HG03139 (cell line): ENCODE results near the gene FDXACB1.

ENCODE experiments used
- ATAC-seq: cut with Tn5 transposase; IDR thresholded peaks from one replicate; pipeline ENCODE4 v1.9.1; 2021; ENCODE audit not compliant: unreplicated experiment

The FDXACB1 gene

GRCh38 chr11:111878849-111879636, at the start of gene FDXACB1, which contains the start of gene CFAP68:
TSS of gene FDXACB1 (minus strand) at chr11:111879165. CDS start at chr11:111879132, 33 bp downstream.
TSS of gene CFAP68 (plus strand) at chr11:111879541. CDS start at chr11:111879561, 20 bp downstream.
- ATAC-seq = peak; percentile 86

GRCh38 chr11:111926505-111927391, 47.8 kb upstream of the FDXACB1 start:
- peak; percentile 95 for ATAC-seq

GRCh38 chr11:111925953-111926352, 47.0 kb upstream of the FDXACB1 start:
- ATAC-seq = no peak

- ATAC-seq = no peak
These were observed 45.0 kb upstream of the FDXACB1 start for GRCh38 chr11:111923951-111924350.

DNA sequence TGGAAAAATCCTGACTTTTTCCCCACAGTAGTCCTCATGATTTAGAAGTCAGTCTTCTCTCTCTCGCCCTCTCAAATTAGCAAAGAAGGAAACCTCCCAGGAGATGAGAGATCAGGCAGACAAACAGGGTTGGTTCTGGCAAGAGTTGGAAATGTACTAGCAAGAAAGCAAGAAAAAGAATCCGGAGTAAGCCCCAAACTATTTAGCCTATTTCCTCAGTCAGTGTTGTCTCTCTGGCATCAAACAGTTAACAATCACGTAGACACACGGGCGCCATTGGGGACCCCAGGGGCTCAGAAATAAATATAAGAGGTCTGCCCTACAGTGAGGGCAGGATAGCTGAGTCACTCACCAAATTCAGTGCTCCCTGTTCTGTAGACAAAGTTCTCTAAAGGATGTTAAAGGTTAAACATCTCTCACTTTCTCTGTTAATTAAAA, 44.4 kb upstream of the FDXACB1 start:
- no peak for ATAC-seq

DNA sequence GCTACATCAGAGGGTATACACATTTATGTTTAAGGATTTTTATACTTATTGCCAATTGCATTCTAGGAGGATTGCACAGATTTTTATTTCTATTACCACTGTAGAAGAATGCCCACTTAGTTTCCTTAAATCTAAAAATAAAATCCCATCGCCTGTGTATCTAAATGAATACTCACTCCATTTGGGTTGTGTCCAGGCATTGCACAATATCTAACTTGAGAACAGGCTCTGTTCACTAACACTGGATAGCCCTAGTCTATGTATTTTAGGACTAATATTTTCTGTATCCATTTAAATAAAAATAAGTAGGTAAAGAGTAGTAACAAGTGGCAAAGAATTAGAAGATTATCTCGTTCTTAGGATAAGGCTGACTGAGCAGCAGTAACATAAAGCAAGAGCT, 43.8 kb upstream of the FDXACB1 start:
- ATAC-seq = no peak

- no peak for ATAC-seq
These were observed 42.7 kb upstream of the FDXACB1 start for GRCh38 chr11:111921541-111922230.

- ATAC-seq = no peak
These were observed 41.9 kb upstream of the FDXACB1 start for GRCh38 chr11:111920908-111921307.

- ATAC-seq = no peak
These were observed 39.7 kb upstream of the FDXACB1 start, which contains the start of gene C11orf52 for GRCh38 chr11:111918390-111919256. TSS of gene C11orf52 (plus strand) at chr11:111918913. CDS start at chr11:111918973, 60 bp downstream.

DNA sequence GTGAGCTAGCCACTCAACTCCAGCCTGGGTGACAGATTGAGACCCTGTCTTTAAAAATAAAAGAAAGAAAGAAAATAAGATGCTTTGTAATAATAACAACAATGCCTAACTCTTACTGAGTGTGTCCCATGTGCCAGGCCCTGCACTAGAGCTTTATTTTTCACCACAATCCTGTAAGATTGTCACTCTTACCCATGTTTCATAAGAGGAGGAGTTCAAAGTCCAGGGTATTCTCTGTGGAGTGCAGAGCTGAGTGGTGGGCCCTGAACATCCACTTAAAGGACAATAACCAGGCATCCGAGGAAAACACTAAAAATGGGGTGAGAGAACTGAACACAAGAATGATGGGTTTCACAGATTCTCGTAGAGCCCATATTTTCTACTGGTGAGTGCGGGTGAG, 38.8 kb upstream of the FDXACB1 start:
- no peak for ATAC-seq

DNA sequence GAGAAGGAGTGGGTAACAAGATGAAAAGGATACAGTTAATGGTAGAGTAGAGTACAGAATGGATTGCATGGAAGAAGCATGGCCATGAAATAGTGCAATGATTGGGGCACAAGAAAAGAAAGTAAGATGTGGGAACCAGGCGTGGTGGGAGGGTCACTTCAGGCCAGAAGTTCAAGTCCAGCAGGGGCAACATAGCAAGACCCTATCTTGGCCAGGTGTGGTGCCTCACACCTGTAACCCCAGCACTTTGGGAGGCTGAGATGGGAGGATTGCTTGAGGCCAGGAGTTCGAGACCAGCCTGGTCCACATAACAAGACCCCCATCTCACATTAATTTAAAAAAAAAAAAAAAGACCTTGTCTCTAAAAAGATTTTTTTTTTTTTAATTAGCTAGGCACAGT, 38.3 kb upstream of the FDXACB1 start:
- no peak for ATAC-seq

- no peak for ATAC-seq
These were observed 37.8 kb upstream of the FDXACB1 start for GRCh38 chr11:111916768-111917167.

DNA sequence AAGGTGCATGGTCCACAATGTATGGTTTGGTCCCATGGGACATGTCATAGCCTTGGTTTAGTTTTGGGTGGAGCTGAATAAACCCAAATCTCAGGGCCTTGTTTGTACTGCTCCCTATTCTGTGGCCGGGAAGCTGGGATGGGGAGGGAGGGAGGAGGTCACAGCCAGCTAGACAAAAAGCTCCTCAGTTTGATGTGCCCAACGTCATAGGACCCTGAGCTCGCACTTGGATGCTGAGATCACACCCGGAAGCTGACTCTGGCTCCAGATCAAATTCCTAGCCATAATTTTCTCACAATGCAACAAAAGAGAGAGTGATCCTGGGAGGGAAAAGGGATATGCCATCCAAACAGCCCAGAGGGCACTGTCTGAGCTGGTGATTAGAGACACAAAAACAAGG, 35.0 kb upstream of the FDXACB1 start:
- no peak for ATAC-seq

GRCh38 chr11:111913031-111913861, 34.3 kb upstream of the FDXACB1 start:
- ATAC-seq = no peak

- ATAC-seq = no peak
These were observed 33.6 kb upstream of the FDXACB1 start, which contains the start of gene HSPB2 for GRCh38 chr11:111912535-111912934. TSS of gene HSPB2 (plus strand) at chr11:111912734. CDS start at chr11:111912830, 96 bp downstream.

GRCh38 chr11:111911563-111912401, 32.8 kb upstream of the FDXACB1 start, which contains the start of gene CRYAB:
TSS of gene CRYAB (minus strand) at chr11:111911770. CDS start at chr11:111911724, 46 bp downstream.
- ATAC-seq = no peak

DNA sequence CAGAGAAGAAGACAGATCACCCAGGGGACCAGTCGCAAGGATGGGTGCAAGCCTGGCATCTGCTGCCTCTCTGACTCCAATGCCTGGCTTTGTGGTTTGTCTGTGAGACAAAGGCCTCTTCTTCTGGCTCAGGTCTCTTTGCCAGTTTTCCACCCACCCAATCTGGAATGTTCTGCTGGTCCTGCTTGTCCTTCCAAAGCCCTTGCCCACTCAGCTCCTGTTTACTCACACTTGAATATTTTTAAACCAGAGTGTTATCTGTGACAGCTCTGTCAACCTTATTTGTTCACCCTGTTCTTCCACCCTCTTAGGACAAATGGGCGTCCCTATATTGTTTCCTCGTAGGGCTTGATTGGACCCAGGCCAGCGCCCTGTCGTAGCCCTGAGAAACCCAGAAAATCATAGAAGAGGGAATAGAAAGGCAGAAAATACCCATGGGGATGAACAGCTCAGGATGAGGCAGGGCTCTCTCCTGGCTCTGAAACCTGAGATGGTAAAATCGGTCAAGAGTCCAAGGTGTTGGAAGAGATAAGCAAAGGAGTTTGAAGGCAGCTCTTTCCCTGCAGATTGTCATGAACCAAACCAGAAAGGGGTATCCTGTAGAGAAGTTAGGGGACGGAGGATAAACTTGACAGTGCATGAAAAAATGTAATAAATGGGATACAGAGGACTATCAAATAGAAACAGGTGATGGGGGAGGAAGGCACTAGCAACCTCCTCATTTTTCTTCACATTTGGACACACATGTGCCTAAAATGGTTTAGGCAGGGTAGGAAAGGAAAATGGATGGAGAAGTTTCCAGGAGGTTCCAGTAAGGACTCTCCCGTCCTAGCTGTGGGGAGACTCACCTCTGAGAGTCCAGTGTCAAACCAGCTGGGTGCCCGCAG, 32.0 kb upstream of the FDXACB1 start:
- no peak for ATAC-seq
